PC-9 (cell line): Measurements from ENCODE around the gene DDAH1. TPM values are rescaled to one million over a fixed set of nuclear protein-coding genes. Genes with fewer than 3 reads are reported as not detected.
A peak's percentile ranks its signal among the peaks of the same experiment; 100 is the strongest.

Source experiments
- BruUV-seq: library from RNA; stranded (reverse); fragments of 400-500 nt; replicated peaks from 2 replicates; lab custom pipeline; 2021; lab: Mats Ljungman, UMichigan
- CTCF ChIA-PET: fragments of 300-600 bp; sonication (Branson Sonifier 250); formaldehyde crosslinking; loops from one replicate; lab custom pipeline; 2022; ENCODE audit warnings: antibody characterized with exemption; lab: Charles Lee
- POLR2A ChIA-PET: fragments of 300-600 bp; sonication (Branson Sonifier 250); formaldehyde crosslinking; loops from one replicate; lab custom pipeline; 2022; ENCODE audit warnings: antibody characterized with exemption; ENCODE audit not compliant: unreplicated experiment; lab: Charles Lee
- DNase-seq, 2 experiments: peaks; one replicate each; pipeline versions ENCODE4 v3.0.0 to v3.0.0-alpha.2; 2015 to 2022; ENCODE audit warnings: mixed read lengths in 1 of 2
- H2AFZ ChIP-seq: fragments of 200-600 bp; sonication (generic); 2 replicates; pipeline ENCODE4 v1.8.1; 2017; ENCODE audit warnings: antibody characterized with exemption
- H3F3A ChIP-seq: fragments of 200-600 bp; sonication (generic); 2 replicates; pipeline ENCODE4 v1.8.1; 2017; ENCODE audit warnings: antibody characterized with exemption, mild to moderate bottlenecking, low read depth; ENCODE audit not compliant: insufficient read depth
- H3K27ac ChIP-seq: fragments of 200-600 bp; sonication (generic); 2 replicates; pipeline ENCODE4 v1.6.1; 2016; ENCODE audit warnings: mixed run types
- H3K27me3 ChIP-seq: fragments of 200-600 bp; sonication (generic); 2 replicates; pipeline ENCODE4 v1.6.1; 2016; ENCODE audit warnings: low read depth, mixed run types; ENCODE audit not compliant: insufficient read depth
- H3K36me3 ChIP-seq: fragments of 200-600 bp; sonication (generic); 2 replicates; pipeline ENCODE4 v1.6.1; 2016; ENCODE audit warnings: low read depth, mixed run types
- H3K4me1 ChIP-seq: fragments of 200-600 bp; sonication (generic); replicated peaks from 2 replicates; pipeline ENCODE4 v1.6.1; 2016; ENCODE audit warnings: mixed run types; ENCODE audit not compliant: insufficient read depth
- H3K4me2 ChIP-seq: fragments of 200-600 bp; sonication (generic); 2 replicates; pipeline ENCODE4 v1.6.1; 2017; ENCODE audit warnings: mixed run types
- H3K4me3 ChIP-seq: fragments of 200-600 bp; sonication (generic); 2 replicates; pipeline ENCODE4 v1.6.1; 2016; ENCODE audit warnings: mixed run types
- H3K79me2 ChIP-seq: fragments of 200-600 bp; sonication (generic); 2 replicates; pipeline ENCODE4 v1.6.1; 2017; ENCODE audit warnings: low read depth, mixed run types
- H3K9me2 ChIP-seq: fragments of 200-600 bp; sonication (generic); 2 replicates; pipeline ENCODE4 v1.8.1; 2017; ENCODE audit warnings: mild to moderate bottlenecking; ENCODE audit not compliant: insufficient read depth
- H3K9me3 ChIP-seq: fragments of 200-600 bp; sonication (generic); 2 replicates; pipeline ENCODE4 v1.8.1; 2016; ENCODE audit warnings: low read depth; ENCODE audit not compliant: insufficient read depth
- H4K20me1 ChIP-seq: fragments of 200-600 bp; sonication (generic); 2 replicates; pipeline ENCODE4 v1.8.1; 2017; ENCODE audit not compliant: insufficient read depth
- EZH2 ChIP-seq: fragments of 200-600 bp; sonication (generic); IDR thresholded peaks from 2 replicates; pipeline ENCODE4 v1.8.0; 2017; ENCODE audit warnings: antibody characterized with exemption, low read depth
- intact Hi-C: fragments of 100-400 bp; cut with micrococcal nuclease; formaldehyde crosslinking; loops from one replicate; pipeline ENCODE4 v1.10.0; 2022; ENCODE audit not compliant: unreplicated experiment
- total RNA-seq: library from RNA; stranded (reverse); gene quantifications from 2 replicates; pipeline ENCODE4 v1.2.3, GENCODE V29; 2021
- TF ChIP-seq, protein P1 (sequence below): fragments of 200-600 bp; sonication (generic); conservative IDR thresholded peaks from 2 replicates; pipeline ENCODE4 v1.6.1; 2017; ENCODE audit warnings: mixed run types, antibody characterized with exemption, mild to moderate bottlenecking, moderate library complexity

DDAH1 gene
- total RNA-seq, 1 experiment from 2014 or later = 31.9 TPM

DNA sequence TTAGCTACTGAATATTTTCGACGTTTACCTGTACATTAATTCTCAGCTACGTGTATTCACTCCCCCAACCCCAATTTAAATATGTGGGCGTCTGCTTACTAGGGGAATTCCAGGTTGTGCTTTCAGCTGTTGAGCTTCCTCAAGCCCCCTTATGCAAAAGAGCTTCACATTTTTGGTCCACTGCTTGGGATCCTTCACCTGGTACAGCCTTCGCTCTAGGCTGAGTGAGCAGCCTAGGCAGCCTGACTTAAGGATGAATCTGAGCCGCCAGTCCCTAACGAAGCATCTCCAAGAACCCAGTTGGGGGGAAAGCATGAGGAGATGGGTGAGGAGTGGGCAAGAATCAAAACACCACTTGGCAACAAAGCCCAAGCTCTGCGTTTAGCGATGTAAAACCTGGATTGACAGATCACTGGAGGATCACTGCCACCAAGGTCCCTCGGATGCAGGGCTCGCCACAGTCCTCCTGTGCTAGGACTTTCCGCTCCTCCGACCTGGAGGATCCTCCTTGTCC lies 189.2 kb downstream of the DDAH1 start:
- Histone ChIP-seq H3K9me2 (no peaks in the 10 kb centered on the region), H4K20me1 (peaks cover 14% of the 10 kb centered on the region; the same call in 1 of the 2 replicates), H3K4me3 (peak overlapping the region; percentile 92), H3K36me3 (peaks cover 26% of the 10 kb centered on the region), H3K27ac (peak overlapping the region; percentile 86), H3K4me2 (peak overlapping the region; percentile 90), H2AFZ (peak overlapping the region; percentile 78), H3K79me2 (peaks cover 62% of the 10 kb centered on the region), H3K4me1 (peaks cover 54% of the 10 kb centered on the region), H3K9me3 (peaks cover 4% of the 10 kb centered on the region), H3K27me3 (no peaks in the 10 kb centered on the region), H3F3A (peaks cover 55% of the 10 kb centered on the region)
- TF ChIP-seq, protein P1, sequence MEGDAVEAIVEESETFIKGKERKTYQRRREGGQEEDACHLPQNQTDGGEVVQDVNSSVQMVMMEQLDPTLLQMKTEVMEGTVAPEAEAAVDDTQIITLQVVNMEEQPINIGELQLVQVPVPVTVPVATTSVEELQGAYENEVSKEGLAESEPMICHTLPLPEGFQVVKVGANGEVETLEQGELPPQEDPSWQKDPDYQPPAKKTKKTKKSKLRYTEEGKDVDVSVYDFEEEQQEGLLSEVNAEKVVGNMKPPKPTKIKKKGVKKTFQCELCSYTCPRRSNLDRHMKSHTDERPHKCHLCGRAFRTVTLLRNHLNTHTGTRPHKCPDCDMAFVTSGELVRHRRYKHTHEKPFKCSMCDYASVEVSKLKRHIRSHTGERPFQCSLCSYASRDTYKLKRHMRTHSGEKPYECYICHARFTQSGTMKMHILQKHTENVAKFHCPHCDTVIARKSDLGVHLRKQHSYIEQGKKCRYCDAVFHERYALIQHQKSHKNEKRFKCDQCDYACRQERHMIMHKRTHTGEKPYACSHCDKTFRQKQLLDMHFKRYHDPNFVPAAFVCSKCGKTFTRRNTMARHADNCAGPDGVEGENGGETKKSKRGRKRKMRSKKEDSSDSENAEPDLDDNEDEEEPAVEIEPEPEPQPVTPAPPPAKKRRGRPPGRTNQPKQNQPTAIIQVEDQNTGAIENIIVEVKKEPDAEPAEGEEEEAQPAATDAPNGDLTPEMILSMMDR = no peak
- TF ChIP-seq EZH2 = no peak
- POLR2A ChIA-PET = interaction anchor here (0.5 to 1.3 kb wide), 10 partner anchors 22 to 424 kb away, joined by 3 to 11 read pairs (median 4); no protein-coding TSS in a partner anchor
- DNase-seq = no peak
- TSS peak; percentile 53 for BruUV-seq
- intact Hi-C loops = loop anchor here (1.0 kb wide), 2 partner anchors 23 to 332 kb away; no protein-coding TSS in a partner anchor
- CTCF ChIA-PET = interaction anchor here (0.6 to 0.7 kb wide), 2 partner anchors 299 to 337 kb away, joined by 6 to 7 read pairs; no protein-coding TSS in a partner anchor

DNA sequence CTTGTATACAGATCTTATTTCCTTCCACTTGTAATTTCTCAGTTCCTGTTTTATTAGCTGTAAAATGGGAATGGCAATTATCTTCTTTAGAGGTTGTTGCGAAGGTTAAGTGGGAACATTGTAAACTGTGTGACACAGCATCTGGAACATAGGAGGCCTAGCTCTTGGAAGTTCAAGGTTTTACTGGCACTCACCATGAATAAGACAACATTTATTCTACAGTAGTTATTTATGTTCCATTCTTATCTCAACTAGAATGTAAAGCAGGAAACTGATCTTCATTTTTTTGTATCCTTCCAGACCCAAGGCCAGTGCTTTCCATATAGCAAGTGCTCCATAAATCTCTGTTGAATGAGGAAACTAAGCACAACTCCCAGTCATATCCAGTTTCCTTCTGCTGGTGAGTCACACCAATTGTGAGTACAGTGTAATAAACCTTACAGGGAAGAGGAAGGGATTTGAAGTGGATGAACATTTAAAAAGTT lies 189.9 kb downstream of the DDAH1 start:
- Histone ChIP-seq H3K27me3 (no peaks in the 10 kb centered on the region), H2AFZ (no peak overlapping the region), H3K4me2 (peak overlapping the region; percentile 90), H3K9me2 (no peaks in the 10 kb centered on the region), H3K4me1 (peaks cover 54% of the 10 kb centered on the region), H3F3A (peaks cover 62% of the 10 kb centered on the region), H4K20me1 (peaks cover 14% of the 10 kb centered on the region; the same call in 1 of the 2 replicates), H3K27ac (peak overlapping the region; percentile 86), H3K79me2 (peaks cover 69% of the 10 kb centered on the region), H3K9me3 (no peaks in the 10 kb centered on the region; the same call in 1 of the 2 replicates), H3K36me3 (peaks cover 34% of the 10 kb centered on the region), H3K4me3 (peak overlapping the region; percentile 92)
- POLR2A ChIA-PET = interaction anchor here (0.6 to 1.1 kb wide), 3 partner anchors 11 to 330 kb away, joined by 3 to 8 read pairs (median 4); no protein-coding TSS in a partner anchor
- TF ChIP-seq, protein P1 = no peak
- TF ChIP-seq EZH2 = no peak
- DNase-seq = peak in 1 of 2 experiments; percentile 95
- intact Hi-C loops = no loop called here
- CTCF ChIA-PET = no interaction called here
- no TSS peak for BruUV-seq

DNA sequence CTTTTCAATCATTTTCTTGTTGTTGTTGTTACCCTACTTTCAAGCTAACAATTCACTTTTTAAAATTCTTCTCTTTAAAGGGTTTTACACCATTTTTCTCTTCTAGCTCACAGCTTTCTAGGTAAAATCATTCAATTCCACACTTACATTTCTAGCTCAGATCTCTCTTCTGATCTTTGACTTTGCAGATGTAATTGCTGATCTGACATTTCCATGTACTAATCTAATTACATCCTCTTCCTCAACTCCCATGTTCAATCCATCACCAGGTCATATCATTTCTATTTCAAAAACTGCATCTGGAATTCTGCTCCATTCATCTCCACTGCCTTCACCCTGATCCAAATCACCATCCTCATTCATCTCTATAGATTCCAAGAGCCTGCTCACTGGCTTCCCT lies 191.6 kb downstream of the DDAH1 start:
- CTCF ChIA-PET = no interaction called here
- Histone ChIP-seq H3K9me3 (no peaks in the 10 kb centered on the region), H3K36me3 (peaks cover 47% of the 10 kb centered on the region)

More for the DNA sequence above, 191.6 kb downstream of the DDAH1 start:
- H3K79me2 ChIP-seq = peaks cover 82% of the 10 kb centered on the region
- H3K27me3 ChIP-seq = no peaks in the 10 kb centered on the region
- no TSS peak for BruUV-seq
- TF ChIP-seq EZH2 = no peak
- TF ChIP-seq, protein P1 = no peak
- no peaks in the 10 kb centered on the region for H3K9me2 ChIP-seq
- POLR2A ChIA-PET = interaction anchor here (0.6 kb wide), 2 partner anchors 18 to 71 kb away, joined by 3 to 6 read pairs; no protein-coding TSS in a partner anchor
- no peak overlapping the region for H2AFZ ChIP-seq
- 0 out of 2 replicates have a peak overlapping the region, but pooled peaks have one; percentile 86 for H3K27ac ChIP-seq
- peaks cover 14% of the 10 kb centered on the region; the same call in 1 of the 2 replicates for H4K20me1 ChIP-seq
- H3F3A ChIP-seq = peaks cover 53% of the 10 kb centered on the region
- H3K4me1 ChIP-seq = peaks cover 39% of the 10 kb centered on the region
- peak overlapping the region; percentile 90 for H3K4me2 ChIP-seq
- DNase-seq = no peak
- peak overlapping the region; percentile 92; the same call in 1 of the 2 replicates for H3K4me3 ChIP-seq
- intact Hi-C loops = no loop called here
